Posterior vena cava (tissue), 2 donors: ENCODE measurements around the gene EIF3D. TPM values are rescaled to one million over a fixed set of nuclear protein-coding genes. Genes with fewer than 3 reads are reported as not detected.

Experiments
- DNase-seq: peaks from one replicate; pipeline ENCODE4 v3.0.0-alpha.2; 2020; ENCODE audit warnings: low spot score
- intact Hi-C, 2 donors: fragments of 100-400 bp; cut with DNase I; formaldehyde crosslinking; loops; one replicate each; pipeline versions ENCODE4 v1.14.1 to v1.14.2; 2022 to 2023
- total RNA-seq, 2 donors: library from RNA; stranded (reverse); fragmentation: NEBNext Ultra II Directional; extraction: Animal tissue kit (Norgen Biotek cat#: 25700); gene quantifications; one replicate each; pipeline ENCODE4 v1.2.1, GENCODE V29; 2021
- donor health status: DM: yes; HTN: yes; CAD: no.
- donor health status: DM: yes; HTN: yes; CAD: no.

EIF3D gene
- total RNA-seq, 2 donors from 2014 or later, result 98.6 to 106 TPM

DNA sequence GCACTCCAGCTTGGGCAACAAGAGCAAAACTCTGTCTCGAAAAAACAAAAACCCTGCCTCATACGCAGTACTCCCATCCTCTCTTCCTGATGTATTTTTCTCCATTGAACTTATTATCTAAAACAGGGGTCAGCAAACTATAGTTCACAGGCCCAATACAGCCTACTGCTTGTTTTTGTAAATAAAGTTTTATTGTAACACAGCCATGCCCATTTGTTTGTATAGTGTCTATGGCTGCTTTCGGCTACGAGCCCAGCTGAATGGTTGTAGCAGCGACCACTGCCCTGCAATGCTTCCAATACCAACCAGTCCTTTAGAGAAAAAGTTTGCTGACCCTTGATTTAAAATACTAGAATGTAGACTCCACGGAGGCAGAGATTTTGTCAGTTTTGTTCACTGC lies 53.6 kb downstream of the EIF3D start:
- intact Hi-C loops, result no loop called here
- DNase-seq, result no peak

DNA sequence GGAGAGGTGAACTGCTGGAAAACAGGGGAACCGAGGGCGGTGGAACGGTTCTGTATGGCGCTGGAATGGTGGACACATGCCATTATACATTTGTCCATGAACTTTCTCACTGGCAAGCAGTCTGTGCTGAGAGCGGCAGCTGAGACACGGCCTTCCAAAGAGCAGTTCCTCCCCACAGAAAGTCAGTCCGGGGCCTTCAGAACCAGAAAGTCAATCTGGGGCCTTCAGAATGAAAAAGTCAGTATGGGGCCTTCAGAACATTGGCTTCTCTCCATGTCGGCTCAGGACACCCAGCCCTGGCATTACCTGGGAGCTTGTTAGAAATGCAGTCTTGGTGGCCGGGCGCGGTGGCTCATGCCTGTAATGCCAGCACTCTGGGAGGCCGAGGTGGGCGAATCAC lies 56.3 kb downstream of the EIF3D start:
- DNase-seq, result no peak
- intact Hi-C loops, result loop anchor here in 1 of 2 donors (5.0 kb wide), 1 partner anchor 170 kb away; no protein-coding TSS in a partner anchor

DNA sequence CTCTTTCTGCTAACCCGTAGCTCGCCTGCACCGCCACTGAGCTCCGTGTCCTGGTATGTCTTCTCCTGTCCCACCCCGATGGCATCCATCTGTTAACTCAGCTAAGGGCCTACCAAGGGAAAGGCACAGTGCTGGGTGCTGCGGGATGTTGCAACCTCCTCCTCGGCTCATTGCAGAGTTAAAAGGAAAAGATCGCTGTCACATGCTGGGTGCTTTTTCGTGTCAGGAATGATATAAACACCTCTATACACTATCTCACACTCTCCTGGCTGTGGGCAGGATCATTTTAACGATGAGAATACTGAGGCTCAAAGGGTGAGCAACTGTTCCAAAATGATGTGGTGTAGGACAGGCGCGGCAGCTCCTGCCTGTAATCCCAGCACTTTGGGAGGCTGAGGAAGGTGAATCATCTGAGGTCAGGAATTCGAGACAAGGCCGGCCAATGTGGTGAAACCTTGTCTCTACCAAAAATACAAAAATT lies 57.6 kb downstream of the EIF3D start:
- DNase-seq, result no peak
- intact Hi-C loops, result loop anchor here in 1 of 2 donors (5.0 kb wide), 1 partner anchor 169 kb away; no protein-coding TSS in a partner anchor

DNA sequence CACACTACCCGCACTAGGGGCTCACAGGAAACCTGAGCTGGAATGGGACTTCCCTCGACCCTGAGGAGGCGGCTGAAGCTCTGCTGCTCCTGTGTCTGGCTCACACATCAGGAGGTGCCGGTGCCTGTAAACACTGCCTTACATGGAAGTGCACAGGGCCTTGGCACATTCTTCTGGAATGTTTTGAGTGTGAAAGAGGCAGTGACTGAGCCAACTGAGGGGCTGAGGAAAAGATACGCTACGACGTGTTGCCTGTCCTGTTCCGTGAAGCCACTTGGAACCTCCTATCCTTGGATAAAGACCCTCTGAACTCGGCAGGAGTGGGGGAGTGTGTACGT lies 58.0 kb downstream of the EIF3D start:
- DNase-seq, result no peak

DNA sequence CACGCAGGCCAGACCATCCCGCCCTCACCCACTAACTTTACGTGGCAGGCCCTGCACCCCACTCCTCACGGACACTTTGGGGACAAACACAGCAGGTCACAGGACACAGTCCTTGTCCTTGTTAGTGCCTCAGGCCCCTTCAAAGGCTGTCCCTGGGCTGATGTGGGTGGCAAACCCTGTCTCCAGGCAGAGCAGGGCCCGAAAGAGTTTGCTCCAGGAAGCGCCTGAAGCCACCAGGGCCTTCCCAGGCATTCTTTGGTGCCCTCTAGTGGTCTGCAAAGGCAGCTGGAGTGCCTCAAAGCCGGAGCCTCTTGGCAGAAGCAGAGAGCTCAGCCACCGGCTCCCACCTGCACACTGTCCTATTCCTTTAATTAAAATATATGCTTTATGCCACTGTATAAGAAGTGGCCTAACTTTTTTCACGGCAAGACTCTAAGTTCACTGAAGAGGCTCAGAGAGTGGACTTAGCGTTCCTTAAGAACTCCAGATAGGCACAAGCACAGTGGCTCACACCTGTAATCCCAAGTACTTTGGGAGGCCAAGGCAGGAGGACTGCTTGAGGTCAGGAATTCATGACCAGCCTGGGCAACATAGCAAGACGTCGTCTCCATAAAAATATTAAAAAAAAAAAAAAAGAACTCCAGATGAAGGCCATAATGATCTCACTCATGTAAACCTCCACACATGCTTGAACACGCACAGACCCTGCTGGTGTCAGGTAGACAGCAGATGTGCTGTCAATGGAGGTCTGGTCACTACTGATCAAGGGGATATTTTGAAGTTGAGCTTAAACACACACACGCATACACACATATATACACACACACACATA lies 58.6 kb downstream of the EIF3D start:
- intact Hi-C loops, result loop anchor here in 1 of 2 donors (5.0 kb wide), 1 partner anchor 168 kb away; no protein-coding TSS in a partner anchor

More for the DNA sequence above, 58.0 kb downstream of the EIF3D start:
- intact Hi-C loops, result loop anchor here in 1 of 2 donors (5.0 kb wide), 1 partner anchor 169 kb away; no protein-coding TSS in a partner anchor

DNA sequence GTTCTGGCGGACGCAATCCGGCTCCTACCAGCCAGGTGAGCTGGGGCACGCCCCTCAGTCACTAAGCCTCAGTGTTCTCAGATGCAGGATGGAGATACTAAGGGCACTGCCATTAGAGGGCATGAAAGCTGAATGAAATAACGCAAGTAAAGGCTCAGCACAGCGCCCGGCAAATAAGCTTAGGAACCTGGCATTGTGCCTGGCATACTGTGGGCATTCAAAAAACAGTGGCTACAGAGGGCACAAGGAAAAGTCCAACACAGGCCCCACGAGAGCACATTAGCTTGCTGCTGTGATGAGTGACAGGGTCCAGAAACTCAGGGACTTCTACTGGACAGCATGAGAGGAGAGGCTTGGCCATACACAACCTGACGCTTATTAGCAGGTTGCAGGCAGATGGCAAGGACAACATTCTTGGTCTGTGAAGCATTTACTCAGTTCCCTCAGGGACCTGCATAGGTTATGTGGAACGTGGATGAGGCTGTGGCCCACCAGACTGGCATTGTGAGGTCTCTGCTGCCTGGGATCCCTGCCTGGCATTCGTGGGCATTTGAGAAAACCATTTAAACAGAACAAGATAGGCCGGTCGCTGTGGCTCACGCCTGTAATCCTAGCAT lies 59.8 kb downstream of the EIF3D start:
- DNase-seq, result no peak
- intact Hi-C loops, result loop anchor here (5.0 to 10.0 kb wide), 3 partner anchors 82 to 167 kb away; partner anchors contain the start of gene MYH9 (in 1 of the 2)

More for the DNA sequence above, 58.6 kb downstream of the EIF3D start:
- peak; percentile 92 for DNase-seq

DNA sequence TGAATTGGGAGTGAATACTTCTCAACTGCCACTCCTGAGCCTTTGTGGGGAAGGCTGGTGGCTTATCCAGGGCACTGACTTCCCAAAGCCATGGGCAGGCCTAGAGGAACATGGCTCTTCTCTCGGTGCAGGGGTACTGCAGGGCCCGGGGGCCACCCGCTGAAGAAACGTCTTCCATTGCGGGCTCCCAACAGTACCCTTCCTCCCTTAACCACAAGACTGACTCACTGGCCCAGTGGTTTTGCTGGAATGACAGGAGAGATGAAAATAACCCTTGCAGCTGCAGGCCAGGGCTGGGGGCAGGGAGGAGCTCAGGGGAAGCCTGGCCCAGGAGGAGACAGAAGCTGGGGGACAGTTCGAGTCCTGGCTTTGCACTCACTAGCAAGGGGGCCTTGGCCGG lies 61.0 kb downstream of the EIF3D start:
- intact Hi-C loops, result loop anchor here (5.0 to 10.0 kb wide), 3 partner anchors 81 to 166 kb away; partner anchors contain the start of gene MYH9 (in 1 of the 2)
- DNase-seq, result no peak

DNA sequence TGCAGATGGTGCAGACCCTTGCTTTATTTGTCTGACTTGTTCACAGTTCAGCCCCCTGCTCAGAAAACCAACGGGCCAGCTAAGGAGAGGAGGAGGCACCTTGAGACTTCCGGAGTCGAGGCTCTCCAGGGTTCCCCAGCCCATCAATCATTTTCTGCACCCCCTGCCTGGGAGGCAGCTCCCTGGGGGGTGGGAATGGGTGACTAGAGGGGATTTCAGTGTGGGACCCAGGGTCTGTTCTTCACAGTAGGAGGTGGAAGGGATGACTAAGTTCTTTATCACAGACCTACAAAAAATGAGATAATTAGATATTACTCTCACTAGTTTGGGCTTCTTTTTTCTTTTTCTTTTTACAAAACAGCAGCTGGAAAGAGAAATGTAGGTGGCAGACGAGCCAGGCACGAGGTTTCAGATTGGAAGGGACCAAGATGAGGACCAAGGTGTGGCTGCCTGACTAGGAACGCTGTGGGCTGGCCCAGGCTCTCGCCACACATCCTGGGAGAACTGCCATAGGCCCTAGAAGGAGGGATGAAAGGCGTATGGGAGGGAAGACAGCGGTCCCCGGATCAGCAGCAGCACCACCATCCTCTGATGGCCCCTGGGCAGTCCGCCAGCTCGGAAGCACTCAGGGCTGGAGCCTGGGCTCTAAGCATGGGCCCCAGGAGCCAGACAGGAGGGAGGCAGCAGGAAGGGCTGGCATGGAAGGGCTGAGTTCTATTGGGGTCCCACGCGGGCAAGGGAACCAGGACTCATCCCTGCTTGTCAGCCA lies 61.7 kb downstream of the EIF3D start:
- intact Hi-C loops, result loop anchor here (5.0 to 10.0 kb wide), 3 partner anchors 80 to 165 kb away; partner anchors contain the start of gene MYH9 (in 1 of the 2)
- no peak for DNase-seq

DNA sequence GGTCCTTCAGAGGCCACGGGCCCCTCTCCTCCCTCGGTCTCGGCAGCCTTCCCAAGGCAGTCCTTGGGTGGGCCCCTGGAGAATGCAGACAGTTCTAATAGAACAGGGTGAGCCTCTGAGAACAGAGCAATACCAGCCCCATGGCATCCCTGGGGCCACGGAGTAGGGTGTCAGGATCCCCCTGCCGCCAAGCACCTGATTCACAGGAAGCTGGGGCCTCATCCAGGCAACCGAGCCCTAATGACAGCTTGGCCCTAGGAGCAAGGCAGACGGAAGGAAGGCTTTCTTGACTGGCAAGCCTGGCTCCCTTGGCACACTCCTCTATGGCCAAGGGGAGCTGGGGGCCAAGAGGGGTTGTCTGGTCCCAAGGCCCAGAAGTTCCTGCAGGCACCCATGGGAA lies 62.7 kb downstream of the EIF3D start:
- no peak for DNase-seq
- intact Hi-C loops, result loop anchor here (5.0 to 10.0 kb wide), 3 partner anchors 79 to 164 kb away; partner anchors contain the start of gene MYH9 (in 1 of the 2)

DNA sequence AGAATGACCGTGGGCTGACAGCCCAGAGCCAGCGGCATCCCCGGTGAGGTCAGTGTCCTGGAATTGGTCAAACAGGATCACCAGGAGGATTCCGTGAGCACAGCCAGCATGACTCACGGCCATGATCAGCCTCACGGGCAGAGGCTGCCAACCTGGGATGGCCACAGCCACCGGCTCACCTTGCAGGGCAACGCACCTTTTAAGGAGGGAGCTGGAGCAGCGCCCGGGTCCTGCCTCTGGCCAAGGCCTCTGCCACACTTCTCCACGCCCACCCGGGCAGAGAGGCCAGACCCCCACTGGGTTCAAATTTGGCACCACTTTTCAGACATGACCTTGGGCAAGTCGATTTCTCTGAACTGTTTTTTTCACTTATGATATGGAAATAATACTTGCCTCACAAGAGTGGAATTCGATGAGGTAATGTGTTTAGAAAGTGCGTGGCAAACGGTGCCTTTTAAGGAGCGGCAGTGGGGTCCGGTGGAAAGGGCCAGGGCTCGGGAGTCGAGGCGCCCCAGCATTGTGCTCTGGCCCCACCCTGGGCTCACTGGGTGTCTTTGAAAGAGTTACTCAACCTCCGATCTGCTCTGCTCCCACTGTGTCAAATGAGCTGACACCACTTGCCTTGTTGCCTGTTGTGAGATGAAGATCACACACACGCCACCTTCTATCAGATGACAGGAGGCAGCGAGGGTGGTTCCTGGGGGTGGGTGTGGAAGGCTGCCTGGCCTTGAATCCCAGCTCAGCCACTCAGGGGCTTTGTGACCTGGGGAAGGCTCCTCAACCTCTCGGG lies 63.5 kb downstream of the EIF3D start:
- intact Hi-C loops, result loop anchor here (5.0 to 10.0 kb wide), 3 partner anchors 78 to 163 kb away; partner anchors contain the start of gene MYH9 (in 1 of the 2)
- DNase-seq, result peak; percentile 92

DNA sequence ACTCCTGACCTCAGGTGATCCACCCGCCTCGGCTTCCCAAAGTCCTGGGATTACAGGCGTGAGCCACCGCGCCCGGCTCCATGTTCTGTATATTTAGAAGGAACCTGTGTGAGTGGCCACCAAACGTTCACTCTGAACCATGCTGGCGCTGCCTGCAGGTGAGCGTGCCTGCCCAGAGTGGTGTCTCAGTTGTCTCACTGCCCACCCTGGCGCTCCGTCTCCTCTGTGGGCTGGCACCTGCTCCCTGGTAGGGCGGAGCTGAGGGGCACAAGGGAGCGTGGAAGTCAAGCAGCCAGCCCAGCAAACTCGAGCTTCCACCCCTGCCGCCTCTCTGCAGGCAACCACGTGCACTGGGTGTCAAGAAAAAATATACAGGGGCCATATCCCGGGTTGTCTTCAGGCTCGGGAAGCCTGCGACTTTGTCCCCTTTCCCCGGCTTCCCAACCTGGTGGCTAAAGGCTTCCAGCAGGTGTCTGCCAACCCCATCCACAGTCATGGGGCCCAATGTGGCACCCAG lies 64.2 kb downstream of the EIF3D start:
- intact Hi-C loops, result loop anchor here (5.0 to 10.0 kb wide), 3 partner anchors 77 to 162 kb away; partner anchors contain the start of gene MYH9 (in 1 of the 2)
- no peak for DNase-seq

DNA sequence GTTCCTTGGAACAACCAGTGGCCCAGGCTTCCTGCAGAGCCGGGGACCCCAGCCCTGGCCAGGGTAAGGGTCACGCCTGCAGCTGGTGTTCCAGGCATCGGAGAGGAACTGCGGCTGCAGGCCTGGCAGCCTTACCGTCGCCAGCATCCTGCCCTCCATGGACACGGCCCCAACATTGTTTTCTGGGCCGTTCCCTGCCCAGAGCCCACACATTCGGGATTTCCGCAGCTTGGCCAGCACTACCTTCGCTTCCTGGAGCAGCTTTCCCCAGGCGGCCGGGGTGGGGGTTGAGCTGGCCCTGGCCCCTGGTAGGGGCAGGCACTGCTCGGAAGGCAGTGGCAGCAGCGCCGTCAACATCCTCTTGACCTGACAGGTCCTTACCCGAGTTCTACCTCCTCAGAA lies 65.2 kb downstream of the EIF3D start:
- intact Hi-C loops, result loop anchor here (2.0 to 10.0 kb wide), 2 partner anchors 77 to 99 kb away; partner anchors contain the start of gene MYH9 (in 1 of the 2)
- DNase-seq, result peak; percentile 89

DNA sequence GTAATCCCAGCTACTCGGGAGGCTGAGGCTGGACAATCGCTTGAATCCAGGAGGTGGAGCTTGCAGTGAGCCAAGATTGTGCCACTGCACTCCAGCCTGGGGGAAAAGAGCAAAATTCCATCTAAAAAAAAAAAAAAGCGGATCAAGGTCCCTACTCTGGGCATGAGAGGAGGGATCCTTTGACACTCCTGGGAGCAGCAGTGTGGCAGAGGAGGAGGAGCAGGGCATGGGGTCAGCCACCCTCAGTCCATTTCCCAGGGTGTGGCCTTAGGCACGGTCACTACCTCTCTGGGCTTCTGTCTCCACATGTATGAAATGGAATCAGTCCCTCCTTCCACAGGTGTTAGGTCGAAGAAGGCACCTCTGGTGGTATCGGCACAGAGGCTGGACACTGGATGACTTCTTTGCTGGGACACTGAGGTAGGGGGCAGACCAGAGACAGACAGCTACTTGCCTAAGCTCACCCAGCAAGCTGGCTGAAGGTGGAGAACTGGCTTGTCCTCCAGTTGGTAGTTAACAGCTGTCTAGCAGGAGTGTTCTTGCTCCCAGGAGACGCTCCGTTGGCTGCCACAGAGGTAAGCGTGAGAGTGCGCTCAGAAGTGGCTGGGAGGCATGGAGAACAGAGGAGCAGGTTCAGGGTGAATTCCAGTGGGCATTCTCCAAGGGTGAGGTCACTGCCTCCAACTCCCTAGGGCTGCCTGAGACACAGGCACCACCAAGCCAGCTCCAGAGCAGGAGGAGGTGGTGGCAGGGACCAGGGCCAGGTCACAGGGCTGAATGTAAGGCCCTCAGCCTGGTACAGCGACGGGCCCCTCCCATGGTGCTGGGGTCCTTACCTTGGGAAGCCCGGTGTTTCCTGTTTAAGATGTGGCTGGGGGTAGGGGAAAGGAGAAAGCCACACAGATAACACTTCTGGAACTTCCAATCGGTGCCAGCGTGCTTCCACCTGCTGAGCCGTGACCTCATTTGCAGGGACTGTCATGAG lies 67.0 kb downstream of the EIF3D start:
- intact Hi-C loops, result loop anchor here (1.0 to 10.0 kb wide), 3 partner anchors 19 to 97 kb away; partner anchors contain the start of genes MYH9 (in 1 of the 2) and TXN2 (in 1 of the 2)
- no peak for DNase-seq
